ENCODE measurements around the gene GSDME. TPM values are rescaled to one million over a fixed set of nuclear protein-coding genes. Genes with fewer than 3 reads are reported as not detected.

Gene GSDME
- polyA plus RNA-seq, 1 donor (not counting 4 experiments of a cell fraction or from before 2014, with no cell fraction given): 105 TPM

DNA sequence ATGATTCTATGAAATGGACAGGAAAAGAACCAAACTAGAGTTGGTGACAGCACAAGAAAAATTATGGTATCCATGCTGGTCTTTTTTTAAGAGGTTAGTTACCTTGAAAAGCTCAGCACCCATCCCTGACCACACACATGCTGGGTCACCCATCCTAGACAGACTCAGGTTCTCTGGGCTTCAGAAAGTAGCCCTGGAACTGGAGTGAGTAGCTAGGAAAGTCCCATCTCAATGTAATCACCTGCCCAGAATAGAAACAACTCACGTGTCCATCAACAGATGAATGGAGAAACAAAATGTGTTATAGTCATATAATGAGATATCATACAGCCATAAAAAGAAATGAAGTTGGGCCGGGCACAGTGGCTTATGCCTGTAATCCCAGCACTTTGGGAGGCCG is 37.0 kb downstream of the GSDME start:
- Histone ChIP-seq H3K36me3 (ENCODE audit: control insufficient read depth in 2 of 2, extremely low read depth in 1 of 2, insufficient read depth in 2 of 2, low read length in 2 of 2) (peaks cover 24 to 43% of the 10 kb centered on the region in 2 experiments), H3K27ac (ENCODE audit: control insufficient read depth, insufficient read depth, low read length) (no peak overlapping the region), H2AFZ (ENCODE audit: control insufficient read depth, low read length) (no peak overlapping the region), H4K20me1 (ENCODE audit: control insufficient read depth, extremely low read depth, insufficient read depth, low read length) (no peaks in the 10 kb centered on the region), H3K9me3 (ENCODE audit: control insufficient read depth, low read depth, low read length) (no peaks in the 10 kb centered on the region), H3K4me1 (ENCODE audit: control insufficient read depth, extremely low read depth, insufficient read depth, low read length) (peaks cover 14% of the 10 kb centered on the region), H3K9ac (ENCODE audit: control insufficient read depth, extremely low read depth, insufficient read depth, low read length) (no peak overlapping the region), H3K79me2 (ENCODE audit: control insufficient read depth, insufficient read depth, low read length) (peaks cover 18% of the 10 kb centered on the region), H3K27me3 (ENCODE audit: control insufficient read depth, extremely low read depth, insufficient read depth, low read length) (no peaks in the 10 kb centered on the region), H3K4me3 (ENCODE audit: control insufficient read depth in 2 of 3, extremely low read depth in 1 of 3, insufficient read depth in 2 of 3, low read depth in 1 of 3, low read length in 3 of 3) (no peak overlapping the region), H3K4me2 (ENCODE audit: control insufficient read depth, extremely low read depth, insufficient read depth, low read depth, low read length) (no peak overlapping the region), H3K9me1 (ENCODE audit: control insufficient read depth, extremely low read depth, insufficient read depth, low read length) (peaks cover 5% of the 10 kb centered on the region)
- dilution Hi-C loops (cut with MboI; ENCODE audit: extremely low pct_ligation_motif_present, low sequenced_read_pairs): no loop called here
- no peak for TF ChIP-seq EZH2 (IDR thresholded peaks at IDR 0.05; ENCODE audit: low read length)
- TF ChIP-seq, protein P1, sequence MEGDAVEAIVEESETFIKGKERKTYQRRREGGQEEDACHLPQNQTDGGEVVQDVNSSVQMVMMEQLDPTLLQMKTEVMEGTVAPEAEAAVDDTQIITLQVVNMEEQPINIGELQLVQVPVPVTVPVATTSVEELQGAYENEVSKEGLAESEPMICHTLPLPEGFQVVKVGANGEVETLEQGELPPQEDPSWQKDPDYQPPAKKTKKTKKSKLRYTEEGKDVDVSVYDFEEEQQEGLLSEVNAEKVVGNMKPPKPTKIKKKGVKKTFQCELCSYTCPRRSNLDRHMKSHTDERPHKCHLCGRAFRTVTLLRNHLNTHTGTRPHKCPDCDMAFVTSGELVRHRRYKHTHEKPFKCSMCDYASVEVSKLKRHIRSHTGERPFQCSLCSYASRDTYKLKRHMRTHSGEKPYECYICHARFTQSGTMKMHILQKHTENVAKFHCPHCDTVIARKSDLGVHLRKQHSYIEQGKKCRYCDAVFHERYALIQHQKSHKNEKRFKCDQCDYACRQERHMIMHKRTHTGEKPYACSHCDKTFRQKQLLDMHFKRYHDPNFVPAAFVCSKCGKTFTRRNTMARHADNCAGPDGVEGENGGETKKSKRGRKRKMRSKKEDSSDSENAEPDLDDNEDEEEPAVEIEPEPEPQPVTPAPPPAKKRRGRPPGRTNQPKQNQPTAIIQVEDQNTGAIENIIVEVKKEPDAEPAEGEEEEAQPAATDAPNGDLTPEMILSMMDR (optimal IDR thresholded peaks at IDR 0.05 in 1 of 3, IDR thresholded peaks at IDR 0.05 in 1 of 3, conservative IDR thresholded peaks at IDR 0.05 in 1 of 3; ENCODE audit: extremely low read depth in 1 of 3, insufficient read depth in 2 of 3, low read length in 3 of 3): no peak
- no peak for DNase-seq (ENCODE audit: low read depth, low spot score)
- FAIRE-seq: no peak

DNA sequence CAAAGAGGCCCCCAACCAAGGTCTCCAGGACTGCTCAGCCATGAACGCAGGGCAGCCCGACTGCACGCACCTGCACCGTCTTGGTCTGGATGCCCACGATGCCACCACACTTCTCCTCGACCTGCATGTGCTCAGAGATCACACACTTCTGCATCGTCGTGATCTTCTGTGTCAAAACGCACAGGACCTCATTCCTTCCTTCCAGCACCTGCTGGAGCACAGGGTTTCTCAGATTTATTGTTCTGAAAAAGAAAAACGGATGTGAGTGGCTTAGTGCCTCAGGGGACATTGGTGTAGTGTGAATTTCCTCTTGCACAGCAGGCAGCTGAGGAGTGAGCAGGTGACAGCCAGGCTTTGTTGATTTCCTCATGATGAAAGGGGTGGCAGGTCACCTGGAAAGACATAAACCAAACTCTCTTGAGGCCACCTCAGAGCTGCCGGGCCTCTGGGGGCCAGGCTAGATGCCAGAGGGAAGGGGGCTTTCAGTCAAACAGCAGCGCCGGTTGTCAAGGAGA is 38.2 kb downstream of the GSDME start:
- peaks cover 14% of the 10 kb centered on the region for H3K4me1 ChIP-seq (ENCODE audit: control insufficient read depth, extremely low read depth, insufficient read depth, low read length)
- peaks cover 28 to 50% of the 10 kb centered on the region in 2 experiments for H3K36me3 ChIP-seq (ENCODE audit: control insufficient read depth in 2 of 2, extremely low read depth in 1 of 2, insufficient read depth in 2 of 2, low read length in 2 of 2)
- dilution Hi-C loops (cut with MboI; ENCODE audit: extremely low pct_ligation_motif_present, low sequenced_read_pairs): no loop called here
- no peaks in the 10 kb centered on the region for H4K20me1 ChIP-seq (ENCODE audit: control insufficient read depth, extremely low read depth, insufficient read depth, low read length)
- no peak overlapping the region for H2AFZ ChIP-seq (ENCODE audit: control insufficient read depth, low read length)
- H3K9ac ChIP-seq (ENCODE audit: control insufficient read depth, extremely low read depth, insufficient read depth, low read length): no peak overlapping the region
- H3K79me2 ChIP-seq (ENCODE audit: control insufficient read depth, insufficient read depth, low read length): peaks cover 18% of the 10 kb centered on the region
- DNase-seq (ENCODE audit: low read depth, low spot score): no peak
- H3K4me2 ChIP-seq (ENCODE audit: control insufficient read depth, extremely low read depth, insufficient read depth, low read depth, low read length): no peak overlapping the region
- FAIRE-seq: no peak
- H3K27me3 ChIP-seq (ENCODE audit: control insufficient read depth, extremely low read depth, insufficient read depth, low read length): no peaks in the 10 kb centered on the region
- peaks cover 5% of the 10 kb centered on the region for H3K9me1 ChIP-seq (ENCODE audit: control insufficient read depth, extremely low read depth, insufficient read depth, low read length)
- TF ChIP-seq, protein P1 (optimal IDR thresholded peaks at IDR 0.05 in 1 of 3, IDR thresholded peaks at IDR 0.05 in 1 of 3, conservative IDR thresholded peaks at IDR 0.05 in 1 of 3; ENCODE audit: extremely low read depth in 1 of 3, insufficient read depth in 2 of 3, low read length in 3 of 3): no peak
- TF ChIP-seq EZH2 (IDR thresholded peaks at IDR 0.05; ENCODE audit: low read length): no peak
- H3K4me3 ChIP-seq (ENCODE audit: control insufficient read depth in 2 of 3, extremely low read depth in 1 of 3, insufficient read depth in 2 of 3, low read depth in 1 of 3, low read length in 3 of 3): no peak overlapping the region
- no peaks in the 10 kb centered on the region for H3K9me3 ChIP-seq (ENCODE audit: control insufficient read depth, low read depth, low read length)
- H3K27ac ChIP-seq (ENCODE audit: control insufficient read depth, insufficient read depth, low read length): no peak overlapping the region

All from keratinocyte (primary cell).